ENCODE data around the gene EOGT. TPM values are rescaled to one million over a fixed set of nuclear protein-coding genes. Genes with fewer than 3 reads are reported as not detected.

The EOGT gene
- total RNA-seq, 1 experiment from 2014 or later = 4.6 TPM

- TF ChIP-seq EZH2 (IDR thresholded peaks at IDR 0.05; ENCODE audit: borderline replicate concordance, low read depth, low read length, poor library complexity, severe bottlenecking) = no peak
- no peak for TF ChIP-seq CTCF (conservative IDR thresholded peaks at IDR 0.05; ENCODE audit: low read depth, low read length)
- ChIA-PET CTCF (no interaction called here), POLR2A (ENCODE audit: low non-redundant PET) (no interaction called here)
- no peaks in the 10 kb centered on the region for H3K36me3 ChIP-seq (ENCODE audit: insufficient read depth, low read length, poor library complexity, severe bottlenecking)
- no peaks in the 10 kb centered on the region for H3K27me3 ChIP-seq (replicated peaks; ENCODE audit: insufficient read depth, low read depth, low read length, poor library complexity)
- no TSS peak for BruUV-seq (replicated peaks)
- H3K4me3 ChIP-seq (ENCODE audit: low read depth, low read length, poor library complexity, severe bottlenecking) = no peak overlapping the region
- no peaks in the 10 kb centered on the region for H3K4me1 ChIP-seq (ENCODE audit: insufficient read depth, low read length, poor library complexity, severe bottlenecking)
- intact Hi-C loops (cut with micrococcal nuclease; ENCODE audit: unreplicated experiment) = no loop called here
- no peak for DNase-seq (ENCODE audit: low spot score)
- no peak overlapping the region for H3K27ac ChIP-seq (ENCODE audit: low read depth, low read length, poor library complexity, severe bottlenecking)
- H3K9me3 ChIP-seq (ENCODE audit: low read depth, low read length, poor library complexity, severe bottlenecking) = no peaks in the 10 kb centered on the region
Measured at GRCh38 chr3:69004138-69004537, 9.3 kb downstream of the EOGT start.

DNA sequence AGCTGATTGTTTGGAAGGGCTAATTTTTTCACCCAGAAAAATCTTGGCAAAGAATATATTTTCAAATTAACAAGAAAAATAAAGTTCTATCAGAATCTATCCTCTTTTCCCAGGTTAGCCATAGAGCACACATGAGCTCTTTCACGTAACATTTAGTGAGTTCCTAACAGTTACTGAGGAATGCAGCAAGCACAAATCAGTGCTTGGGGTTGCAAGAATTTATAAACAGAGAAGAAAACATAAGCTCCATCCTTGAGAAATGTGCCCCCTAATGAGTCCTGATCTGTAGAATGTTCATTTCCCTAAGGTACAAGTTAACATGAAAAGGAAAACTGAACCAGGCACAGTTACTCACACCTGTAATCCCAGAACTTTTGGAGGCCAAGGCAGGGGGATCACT is 13.9 kb downstream of the EOGT start:
- no peaks in the 10 kb centered on the region for H3K36me3 ChIP-seq (ENCODE audit: insufficient read depth, low read length, poor library complexity, severe bottlenecking)
- H3K9me3 ChIP-seq (ENCODE audit: low read depth, low read length, poor library complexity, severe bottlenecking) = no peaks in the 10 kb centered on the region
- no peaks in the 10 kb centered on the region for H3K27me3 ChIP-seq (replicated peaks; ENCODE audit: insufficient read depth, low read depth, low read length, poor library complexity)
- intact Hi-C loops (cut with micrococcal nuclease; ENCODE audit: unreplicated experiment) = no loop called here
- CTCF ChIA-PET = no interaction called here
- no peak overlapping the region for H3K27ac ChIP-seq (ENCODE audit: low read depth, low read length, poor library complexity, severe bottlenecking)
- no peaks in the 10 kb centered on the region for H3K4me1 ChIP-seq (ENCODE audit: insufficient read depth, low read length, poor library complexity, severe bottlenecking)
- POLR2A ChIA-PET (ENCODE audit: low non-redundant PET) = no interaction called here
- DNase-seq (ENCODE audit: low spot score) = no peak
- BruUV-seq (replicated peaks) = no TSS peak
- no peak overlapping the region for H3K4me3 ChIP-seq (ENCODE audit: low read depth, low read length, poor library complexity, severe bottlenecking)
- no peak for TF ChIP-seq EZH2 (IDR thresholded peaks at IDR 0.05; ENCODE audit: borderline replicate concordance, low read depth, low read length, poor library complexity, severe bottlenecking)
- TF ChIP-seq CTCF (conservative IDR thresholded peaks at IDR 0.05; ENCODE audit: low read depth, low read length) = no peak

DNA sequence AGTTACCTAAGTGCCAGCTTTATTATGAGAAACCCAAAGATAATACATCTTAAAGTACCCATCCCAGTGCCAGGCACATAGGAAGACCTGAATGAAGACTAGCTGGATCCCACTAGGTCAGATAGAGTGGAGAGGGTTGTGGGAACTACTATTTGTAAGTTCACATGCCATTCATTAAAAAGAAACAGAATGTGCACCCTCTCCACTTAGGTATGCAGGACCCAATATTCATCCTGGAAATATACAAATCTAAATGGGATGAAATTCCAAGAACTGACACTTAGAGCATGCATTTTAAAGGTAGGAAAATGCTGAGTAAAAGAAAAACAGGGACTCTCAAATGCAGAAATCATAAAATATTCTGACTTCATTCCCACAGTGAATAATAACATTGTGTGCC is 14.3 kb downstream of the EOGT start:
- POLR2A ChIA-PET (ENCODE audit: low non-redundant PET) = no interaction called here
- CTCF ChIA-PET = no interaction called here
- Histone ChIP-seq H3K36me3 (ENCODE audit: insufficient read depth, low read length, poor library complexity, severe bottlenecking) (no peaks in the 10 kb centered on the region), H3K27ac (ENCODE audit: low read depth, low read length, poor library complexity, severe bottlenecking) (no peak overlapping the region), H3K9me3 (ENCODE audit: low read depth, low read length, poor library complexity, severe bottlenecking) (no peaks in the 10 kb centered on the region), H3K27me3 (replicated peaks; ENCODE audit: insufficient read depth, low read depth, low read length, poor library complexity) (no peaks in the 10 kb centered on the region), H3K4me3 (ENCODE audit: low read depth, low read length, poor library complexity, severe bottlenecking) (no peak overlapping the region), H3K4me1 (ENCODE audit: insufficient read depth, low read length, poor library complexity, severe bottlenecking) (no peaks in the 10 kb centered on the region)
- DNase-seq (ENCODE audit: low spot score) = no peak
- BruUV-seq (replicated peaks) = no TSS peak
- no peak for TF ChIP-seq CTCF (conservative IDR thresholded peaks at IDR 0.05; ENCODE audit: low read depth, low read length)
- intact Hi-C loops (cut with micrococcal nuclease; ENCODE audit: unreplicated experiment) = no loop called here
